ENCODE measurements around the gene HOXD10. TPM values are rescaled to one million over a fixed set of nuclear protein-coding genes. Genes with fewer than 3 reads are reported as not detected.

Gene HOXD10
- total RNA-seq, 3 donors from 2014 or later, result 1.6 to 5.2 TPM; not detected in 1

GRCh38 chr2:176150584-176151441 lies 34.2 kb downstream of the HOXD10 start:
- Histone ChIP-seq H3K36me3 (no peaks in the 10 kb centered on the region), H3K27ac (no peak overlapping the region), H3K4me3 (no peak overlapping the region), H3K4me1 (no peaks in the 10 kb centered on the region), H3K27me3 (peaks cover 4 to 83% of the 10 kb centered on the region in 2 donors), H3K9me3 (no peaks in the 10 kb centered on the region)
- DNase-seq (ENCODE audit: low spot score in 2 of 2), result no peak
- TF ChIP-seq POLR2A (IDR thresholded peaks at IDR 0.05), result no peak
- intact Hi-C loops (cut with DNase I; ENCODE audit: low total_unique reads), result loop anchor here (10.0 kb wide), 1 partner anchor 394 kb away; no protein-coding TSS in a partner anchor

GRCh38 chr2:176151442-176152287 lies 35.1 kb downstream of the HOXD10 start, which contains the start of gene HOXD4:
HOXD4 (plus strand) TSS chr2:176151550; CDS start chr2:176151634, 84 bp downstream.
- no peak for DNase-seq (ENCODE audit: low spot score in 2 of 2)
- Histone ChIP-seq H3K27ac (no peak within 1 kb of the TSS), H3K36me3 (no peaks in the 10 kb centered on the region), H3K9me3 (no peaks in the 10 kb centered on the region), H3K27me3 (peaks cover 4 to 85% of the 10 kb centered on the region in 2 donors), H3K4me1 (no peaks in the 10 kb centered on the region), H3K4me3 (peak within 1 kb of the TSS in 1 of 3 donors; percentile 46)
- no peak for TF ChIP-seq POLR2A (IDR thresholded peaks at IDR 0.05)
- TF ChIP-seq POLR2AphosphoS5 (IDR thresholded peaks at IDR 0.05), result no peak
- no peak for TF ChIP-seq CTCF (IDR thresholded peaks at IDR 0.05)
- intact Hi-C loops (cut with DNase I; ENCODE audit: low total_unique reads), result loop anchor here (10.0 kb wide), 1 partner anchor 393 kb away; no protein-coding TSS in a partner anchor

GRCh38 chr2:176152350-176153181 lies 36.0 kb downstream of the HOXD10 start:
- no peaks in the 10 kb centered on the region for H3K9me3 ChIP-seq
- H3K4me3 ChIP-seq, result peak overlapping the region in 1 of 3 donors; percentile 46
- H3K27me3 ChIP-seq, result peaks cover 4 to 85% of the 10 kb centered on the region in 2 donors
- H3K36me3 ChIP-seq, result no peaks in the 10 kb centered on the region
- DNase-seq (ENCODE audit: low spot score in 2 of 2), result no peak
- no peaks in the 10 kb centered on the region for H3K4me1 ChIP-seq
- no peak for TF ChIP-seq POLR2AphosphoS5 (IDR thresholded peaks at IDR 0.05)
- no peak for TF ChIP-seq POLR2A (IDR thresholded peaks at IDR 0.05)
- H3K27ac ChIP-seq, result no peak overlapping the region
- intact Hi-C loops (cut with DNase I; ENCODE audit: low total_unique reads), result loop anchor here (10.0 kb wide), 1 partner anchor 392 kb away; no protein-coding TSS in a partner anchor

- no peaks in the 10 kb centered on the region for H3K36me3 ChIP-seq
- no peaks in the 10 kb centered on the region for H3K9me3 ChIP-seq
- intact Hi-C loops (cut with DNase I; ENCODE audit: low total_unique reads), result loop anchor here (10.0 kb wide), 1 partner anchor 390 kb away; no protein-coding TSS in a partner anchor
- H3K4me3 ChIP-seq, result no peak overlapping the region
- TF ChIP-seq CTCF (IDR thresholded peaks at IDR 0.05), result no peak
- TF ChIP-seq POLR2A (IDR thresholded peaks at IDR 0.05), result no peak
- no peak for TF ChIP-seq POLR2AphosphoS5 (IDR thresholded peaks at IDR 0.05)
- H3K27ac ChIP-seq, result no peak overlapping the region
- H3K27me3 ChIP-seq, result peaks cover 4 to 83% of the 10 kb centered on the region in 2 donors
- DNase-seq (ENCODE audit: low spot score in 2 of 2), result no peak
- no peaks in the 10 kb centered on the region for H3K4me1 ChIP-seq
Measured at GRCh38 chr2:176154576-176155252, 38.1 kb downstream of the HOXD10 start.

- intact Hi-C loops (cut with DNase I; ENCODE audit: low total_unique reads), result loop anchor here (10.0 kb wide), 1 partner anchor 389 kb away; no protein-coding TSS in a partner anchor
- Histone ChIP-seq H3K4me3 (no peak overlapping the region), H3K27ac (no peak overlapping the region), H3K36me3 (no peaks in the 10 kb centered on the region), H3K27me3 (peaks cover 4 to 83% of the 10 kb centered on the region in 2 donors), H3K4me1 (no peaks in the 10 kb centered on the region), H3K9me3 (no peaks in the 10 kb centered on the region)
- no peak for DNase-seq (ENCODE audit: low spot score in 2 of 2)
- TF ChIP-seq POLR2A (IDR thresholded peaks at IDR 0.05), result no peak
Measured at GRCh38 chr2:176155356-176156044, 38.9 kb downstream of the HOXD10 start.
